ENCODE measurements around the gene ACAT1. TPM values are rescaled to one million over a fixed set of nuclear protein-coding genes. Genes with fewer than 3 reads are reported as not detected.
"Not testable (repeated sequence)": the region's sequence is repeated elsewhere in the genome, so short reads cannot be mapped to it uniquely, and the experiment has no call there.

ACAT1 gene
- total and polyA plus RNA-seq, 11 donors: 166 to 1,337 (median 360) TPM

DNA sequence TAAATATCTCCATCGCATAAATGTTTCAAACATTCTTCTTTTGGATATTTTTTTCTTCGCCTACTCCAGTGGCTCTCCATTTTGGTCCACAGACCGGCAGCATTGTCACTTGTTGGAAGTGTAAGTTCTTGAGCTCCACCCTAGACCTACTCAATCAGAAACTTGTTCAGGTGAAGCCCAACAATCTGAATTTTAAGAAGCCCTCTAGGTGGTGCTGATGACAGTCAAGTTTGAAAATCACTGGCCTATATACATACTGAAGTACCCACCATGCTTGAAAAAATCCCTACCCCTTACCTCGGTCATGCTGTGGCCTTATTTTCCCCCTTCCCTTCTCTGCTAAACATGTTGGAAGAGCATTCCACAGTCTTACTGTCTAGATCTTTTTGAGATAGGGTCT is 10.2 kb upstream of the ACAT1 start:
- no peak for TF ChIP-seq POLR2A (IDR thresholded peaks at IDR 0.05)
- TF ChIP-seq, protein P1, sequence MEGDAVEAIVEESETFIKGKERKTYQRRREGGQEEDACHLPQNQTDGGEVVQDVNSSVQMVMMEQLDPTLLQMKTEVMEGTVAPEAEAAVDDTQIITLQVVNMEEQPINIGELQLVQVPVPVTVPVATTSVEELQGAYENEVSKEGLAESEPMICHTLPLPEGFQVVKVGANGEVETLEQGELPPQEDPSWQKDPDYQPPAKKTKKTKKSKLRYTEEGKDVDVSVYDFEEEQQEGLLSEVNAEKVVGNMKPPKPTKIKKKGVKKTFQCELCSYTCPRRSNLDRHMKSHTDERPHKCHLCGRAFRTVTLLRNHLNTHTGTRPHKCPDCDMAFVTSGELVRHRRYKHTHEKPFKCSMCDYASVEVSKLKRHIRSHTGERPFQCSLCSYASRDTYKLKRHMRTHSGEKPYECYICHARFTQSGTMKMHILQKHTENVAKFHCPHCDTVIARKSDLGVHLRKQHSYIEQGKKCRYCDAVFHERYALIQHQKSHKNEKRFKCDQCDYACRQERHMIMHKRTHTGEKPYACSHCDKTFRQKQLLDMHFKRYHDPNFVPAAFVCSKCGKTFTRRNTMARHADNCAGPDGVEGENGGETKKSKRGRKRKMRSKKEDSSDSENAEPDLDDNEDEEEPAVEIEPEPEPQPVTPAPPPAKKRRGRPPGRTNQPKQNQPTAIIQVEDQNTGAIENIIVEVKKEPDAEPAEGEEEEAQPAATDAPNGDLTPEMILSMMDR (IDR thresholded peaks at IDR 0.05): no peak
- WGBS, 4 donors: 94 to 95% (median 94%) methylated on average over 4 of the region's 4 CpGs
- no peak for ATAC-seq
- Histone ChIP-seq H3K27ac (no peak overlapping the region), H3K4me1 (peaks cover 0 to 16% (median 10%) of the 10 kb centered on the region in 12 donors), H3K36me3 (peaks cover 0 to 21% (median 5%) of the 10 kb centered on the region in 9 donors), H3K9me3 (no peaks in the 10 kb centered on the region), H3K27me3 (no peaks in the 10 kb centered on the region), H3K4me3 (no peak overlapping the region)
- no peak for DNase-seq
- intact Hi-C loops (cut with DNase I): loop anchor here in 2 of 10 donors (10.0 kb wide), 1 partner anchor 534 kb away; no protein-coding TSS in a partner anchor

DNA sequence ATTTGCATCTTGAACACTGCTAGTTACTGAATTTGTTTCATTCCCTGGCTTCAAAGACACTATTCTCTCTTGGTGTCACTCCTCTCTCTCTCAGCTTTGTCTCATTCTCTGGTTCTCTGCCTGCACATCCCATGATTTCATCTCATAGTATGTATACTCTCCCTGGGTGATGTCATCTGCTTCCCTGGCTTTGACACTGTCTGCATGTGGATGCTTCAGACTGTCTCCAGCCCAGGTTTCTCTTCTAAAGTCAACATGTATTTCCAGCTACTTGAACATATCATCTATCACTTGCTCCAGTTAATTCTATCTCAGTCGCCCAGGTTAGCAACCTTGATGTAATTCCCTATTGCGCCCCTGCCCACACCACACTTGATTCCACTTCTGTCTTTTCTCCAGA is 9.3 kb upstream of the ACAT1 start:
- H3K4me1 ChIP-seq: peaks cover 0 to 21% (median 10%) of the 10 kb centered on the region in 12 donors
- TF ChIP-seq, protein P1 (IDR thresholded peaks at IDR 0.05): no peak
- TF ChIP-seq POLR2A (IDR thresholded peaks at IDR 0.05): no peak
- H3K27ac ChIP-seq: no peak overlapping the region
- peaks cover 0 to 12% (median 0%) of the 10 kb centered on the region in 9 donors for H3K36me3 ChIP-seq
- no peak for DNase-seq
- 65 to 82% (median 80%) methylated on average over 2 of the region's 2 CpGs for WGBS, 4 donors
- H3K27me3 ChIP-seq: no peaks in the 10 kb centered on the region
- ATAC-seq: no peak
- intact Hi-C loops (cut with DNase I): loop anchor here in 2 of 10 donors (10.0 kb wide), 1 partner anchor 533 kb away; no protein-coding TSS in a partner anchor
- no peak overlapping the region for H3K4me3 ChIP-seq
- H3K9me3 ChIP-seq: no peaks in the 10 kb centered on the region

DNA sequence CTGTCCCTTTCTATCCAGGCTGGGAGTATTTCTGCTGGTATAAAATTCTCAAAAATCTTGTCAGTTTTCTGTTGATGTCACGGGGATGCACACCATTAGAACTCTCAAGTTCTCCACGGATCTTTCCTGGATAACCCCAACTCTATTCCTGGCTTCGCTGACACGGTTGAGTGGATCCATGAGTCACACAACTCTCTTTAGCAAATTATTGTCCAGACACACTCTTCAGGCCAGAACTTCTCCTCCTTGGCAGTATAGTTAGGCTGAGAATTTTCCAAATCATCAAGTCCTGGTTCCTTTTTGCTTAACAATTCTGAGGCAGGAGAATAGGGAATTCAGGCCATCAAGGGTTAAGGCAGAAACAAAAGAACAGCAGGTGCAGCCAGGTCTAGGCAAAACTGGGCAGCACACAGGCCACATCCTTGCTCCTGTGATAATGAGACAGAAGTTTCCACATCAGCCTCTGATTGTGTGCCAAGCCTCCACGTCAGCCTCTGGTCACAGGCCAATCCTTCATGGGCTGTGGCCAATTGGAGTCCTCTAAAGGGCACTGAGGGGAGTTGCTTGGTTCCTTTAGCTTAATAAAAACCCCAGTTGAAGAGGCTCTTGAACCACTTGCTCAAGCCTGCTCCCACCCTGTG is 5.7 kb upstream of the ACAT1 start:
- no peaks in the 10 kb centered on the region for H3K9me3 ChIP-seq
- H3K36me3 ChIP-seq: no peaks in the 10 kb centered on the region
- H3K27me3 ChIP-seq: no peaks in the 10 kb centered on the region
- 24 to 28% (median 26%) methylated on average over 5 of the region's 5 CpGs for WGBS, 4 donors
- H3K4me1 ChIP-seq: peaks cover 0 to 22% (median 10%) of the 10 kb centered on the region in 12 donors
- ATAC-seq (peak; percentile 87 to 92 (median 90)), DNase-seq (peak; percentile 79 to 88 (median 85))
- H3K4me3 ChIP-seq: no peak overlapping the region
- peak overlapping the region; percentile 64 to 87 (median 78) for H3K27ac ChIP-seq
- TF ChIP-seq, protein P1 (IDR thresholded peaks at IDR 0.05): no peak
- no peak for TF ChIP-seq POLR2A (IDR thresholded peaks at IDR 0.05)
- intact Hi-C loops (cut with DNase I): loop anchor here in 6 of 10 donors (5.0 to 10.0 kb wide), 4 partner anchors 107 to 542 kb away; partner anchors contain the start of genes ATM (in 3 of the 6) and NPAT (in 3 of the 6)

DNA sequence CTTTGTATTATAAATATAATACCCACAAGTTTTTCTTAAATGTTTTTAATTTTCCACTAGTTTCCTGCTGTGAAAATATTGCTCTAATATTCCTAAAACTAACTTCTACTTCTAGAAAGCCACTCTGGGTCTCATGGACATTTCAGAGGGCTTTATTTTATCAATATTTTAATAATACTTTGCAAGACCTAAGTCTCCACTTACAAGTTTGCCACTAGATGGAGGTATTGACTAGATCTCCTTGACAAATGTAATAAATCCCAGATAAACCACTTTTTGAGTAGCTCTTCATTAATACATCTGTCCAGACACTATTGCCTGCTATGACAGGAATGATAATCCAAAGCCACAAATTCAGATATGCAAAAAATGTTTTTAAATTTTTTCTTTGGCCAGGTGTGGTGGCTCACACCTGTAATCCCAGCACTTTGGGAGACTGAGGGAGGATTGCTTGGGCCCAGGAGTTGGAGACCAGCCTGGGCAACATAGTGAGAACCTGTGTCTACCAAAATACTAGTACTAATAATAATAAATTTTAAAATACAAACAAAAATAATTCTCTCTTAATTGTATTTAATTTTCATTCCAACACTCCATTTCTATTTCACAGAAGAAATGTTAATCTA is 3.5 kb upstream of the ACAT1 start:
- intact Hi-C loops (cut with DNase I): loop anchor here in 6 of 10 donors (5.0 to 10.0 kb wide), 4 partner anchors 104 to 539 kb away; partner anchors contain the start of genes ATM (in 3 of the 6) and NPAT (in 3 of the 6)
- H3K36me3 ChIP-seq: no peaks in the 10 kb centered on the region
- peaks cover 0 to 37% (median 19%) of the 10 kb centered on the region in 12 donors for H3K4me1 ChIP-seq
- H3K4me3 ChIP-seq: no peak overlapping the region
- DNase-seq (no peak), ATAC-seq (no peak)
- peaks cover 0 to 3% (median 0%) of the 10 kb centered on the region in 9 donors for H3K27me3 ChIP-seq
- peak overlapping the region in 2 of 12 donors; percentile 0 to 70 for H3K27ac ChIP-seq
- no peaks in the 10 kb centered on the region for H3K9me3 ChIP-seq
- TF ChIP-seq, protein P1 (IDR thresholded peaks at IDR 0.05): peak; percentile 39 to 66 (median 53)
- TF ChIP-seq POLR2A (IDR thresholded peaks at IDR 0.05): no peak

DNA sequence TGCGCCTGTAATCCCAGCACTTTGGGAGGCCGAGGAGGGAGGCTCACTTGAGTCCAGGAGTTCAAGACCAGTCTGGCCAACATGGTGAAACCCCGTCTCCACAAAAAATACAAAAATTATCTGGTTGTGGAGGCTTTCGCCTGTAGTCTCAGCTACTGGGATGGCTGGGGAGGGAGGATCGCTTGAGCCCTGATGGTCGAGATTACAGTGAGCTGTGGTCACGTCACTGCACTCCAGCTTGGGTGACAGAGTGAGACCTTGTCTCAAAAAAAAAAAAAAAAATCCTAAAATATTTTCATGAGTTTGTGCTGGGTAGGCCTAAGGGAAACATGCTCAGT is 462 bp upstream of the ACAT1 start:
- 47 to 62% (median 53%) methylated on average over 7 of the region's 7 CpGs for WGBS, 4 donors
- not testable (repeated sequence) for H3K36me3 ChIP-seq, ATAC-seq, DNase-seq, H3K27me3 ChIP-seq, H3K9me3 ChIP-seq
- H3K27ac ChIP-seq: peak overlapping the region; percentile 90 to 97 (median 94)
- intact Hi-C loops (cut with DNase I): loop anchor here in 6 of 10 donors (1.0 to 10.0 kb wide), 5 partner anchors 51 to 534 kb away; partner anchors contain the start of genes NPAT (in 3 of the 6) and ATM (in 2 of the 6)
- peak overlapping the region; percentile 38 to 85 (median 74) for H3K4me3 ChIP-seq
- H3K4me1 ChIP-seq: peaks cover 0 to 55% (median 31%) of the 10 kb centered on the region in 12 donors

Data from heart left ventricle (tissue), 16 donors.